ENCODE measurements around the gene KIF26B.

Gene KIF26B

GRCh38 chr1:245241526-245242130 lies 86.8 kb downstream of the KIF26B start:
- no peak for DNase-seq (ENCODE audit: low read depth)

GRCh38 chr1:245242989-245243388 lies 88.2 kb downstream of the KIF26B start:
- DNase-seq (ENCODE audit: low read depth) = no peak

GRCh38 chr1:245245021-245245667 lies 90.4 kb downstream of the KIF26B start:
- no peak for DNase-seq (ENCODE audit: low read depth)

GRCh38 chr1:245246433-245246832 lies 91.6 kb downstream of the KIF26B start:
- DNase-seq (ENCODE audit: low read depth) = no peak

- DNase-seq (ENCODE audit: low read depth) = no peak
Observed at GRCh38 chr1:245247356-245247755, 92.6 kb downstream of the KIF26B start.

GRCh38 chr1:245247801-245248200 lies 93.0 kb downstream of the KIF26B start:
- no peak for DNase-seq (ENCODE audit: low read depth)

- DNase-seq (ENCODE audit: low read depth) = no peak
Observed at GRCh38 chr1:245248231-245248731, 93.5 kb downstream of the KIF26B start.

- no peak for DNase-seq (ENCODE audit: low read depth)
Observed at GRCh38 chr1:245255783-245256182, 101.0 kb downstream of the KIF26B start.

- no peak for DNase-seq (ENCODE audit: low read depth)
Observed at GRCh38 chr1:245256528-245256927, 101.7 kb downstream of the KIF26B start.

GRCh38 chr1:245258271-245258920 lies 103.6 kb downstream of the KIF26B start:
- no peak for DNase-seq (ENCODE audit: low read depth)

- DNase-seq (ENCODE audit: low read depth) = no peak
Observed at GRCh38 chr1:245260110-245260882, 105.5 kb downstream of the KIF26B start.

GRCh38 chr1:245260883-245261282 lies 106.1 kb downstream of the KIF26B start:
- DNase-seq (ENCODE audit: low read depth) = no peak

GRCh38 chr1:245261786-245262185 lies 107.0 kb downstream of the KIF26B start:
- no peak for DNase-seq (ENCODE audit: low read depth)

- no peak for DNase-seq (ENCODE audit: low read depth)
Observed at GRCh38 chr1:245263529-245264095, 108.8 kb downstream of the KIF26B start.

- DNase-seq (ENCODE audit: low read depth) = no peak
Observed at GRCh38 chr1:245264226-245264625, 109.4 kb downstream of the KIF26B start.

- no peak for DNase-seq (ENCODE audit: low read depth)
Observed at GRCh38 chr1:245266105-245266504, 111.3 kb downstream of the KIF26B start.

GRCh38 chr1:245270063-245270462 lies 115.3 kb downstream of the KIF26B start:
- no peak for DNase-seq (ENCODE audit: low read depth)

GRCh38 chr1:245270972-245271371 lies 116.2 kb downstream of the KIF26B start:
- no peak for DNase-seq (ENCODE audit: low read depth)

GRCh38 chr1:245272676-245273075 lies 117.9 kb downstream of the KIF26B start:
- DNase-seq (ENCODE audit: low read depth) = no peak

- DNase-seq (ENCODE audit: low read depth) = no peak
Observed at GRCh38 chr1:245276445-245276844, 121.7 kb downstream of the KIF26B start.

- no peak for DNase-seq (ENCODE audit: low read depth)
Observed at GRCh38 chr1:245277276-245277675, 122.5 kb downstream of the KIF26B start.

- no peak for DNase-seq (ENCODE audit: low read depth)
Observed at GRCh38 chr1:245278846-245279245, 124.1 kb downstream of the KIF26B start.

All from stimulated activated CD4-positive, alpha-beta T cell treated with anti-CD3 and anti-CD28 coated beads, Interleukin-2, amount 100 ng/mL, for 4 hours (primary cell).